Jurkat, Clone E6-1 (cell line): ENCODE results near the gene EML6.
"Not testable (repeated sequence)": the region's sequence is repeated elsewhere in the genome, so short reads cannot be mapped to it uniquely, and the experiment has no call there.

ENCODE experiments used
- DNase-seq: peaks from one replicate; pipeline ENCODE4 v3.0.0-alpha.2; 2011; ENCODE audit warnings: low read depth, low spot score
- H3K4me3 ChIP-seq: 2 replicates; pipeline ENCODE4 v1.5.1; 2011; ENCODE audit warnings: mild to moderate bottlenecking, low read length, control low read depth, moderate library complexity

EML6 gene

DNA sequence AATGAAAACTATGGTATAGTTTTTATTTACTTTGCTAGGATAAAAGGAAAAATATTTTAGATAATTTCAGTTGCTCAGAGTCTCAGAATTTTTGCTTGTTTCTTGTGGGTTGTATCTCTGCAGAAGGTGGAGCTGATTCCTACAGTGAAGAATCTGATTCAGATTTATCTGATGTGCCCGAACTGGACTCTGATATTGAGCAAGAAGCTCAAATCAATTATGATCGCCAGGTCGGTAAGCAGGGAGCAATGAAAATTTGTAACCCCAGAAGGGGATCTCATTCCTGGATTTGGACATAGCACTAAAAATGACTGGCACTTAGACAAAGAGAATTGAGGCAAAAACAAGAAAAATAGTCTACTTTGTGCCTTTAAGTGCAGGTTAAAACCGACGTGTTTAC, 140.2 kb downstream of the EML6 start:
- H3K4me3 ChIP-seq: no peak overlapping the region
- no peak for DNase-seq

DNA sequence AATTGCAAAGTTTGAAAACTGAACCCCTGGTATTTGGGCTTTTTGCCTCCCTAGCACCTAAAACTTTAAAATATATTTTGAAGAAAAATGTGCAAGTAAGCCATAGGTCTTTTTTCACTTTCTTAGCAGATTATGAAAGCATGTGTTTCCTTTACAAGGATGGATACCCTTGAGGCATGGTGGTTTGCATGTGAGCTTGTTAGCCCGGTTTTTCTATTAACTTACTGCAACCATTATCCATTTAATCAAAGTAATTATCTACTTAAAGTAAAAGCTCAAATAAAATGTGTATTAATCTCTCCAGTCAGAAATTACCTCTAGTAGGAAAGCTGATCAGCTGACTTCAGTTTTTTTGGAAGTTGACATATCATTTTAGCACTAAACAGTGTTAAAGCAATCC, 140.6 kb downstream of the EML6 start:
- H3K4me3 ChIP-seq: no peak overlapping the region
- DNase-seq: no peak

DNA sequence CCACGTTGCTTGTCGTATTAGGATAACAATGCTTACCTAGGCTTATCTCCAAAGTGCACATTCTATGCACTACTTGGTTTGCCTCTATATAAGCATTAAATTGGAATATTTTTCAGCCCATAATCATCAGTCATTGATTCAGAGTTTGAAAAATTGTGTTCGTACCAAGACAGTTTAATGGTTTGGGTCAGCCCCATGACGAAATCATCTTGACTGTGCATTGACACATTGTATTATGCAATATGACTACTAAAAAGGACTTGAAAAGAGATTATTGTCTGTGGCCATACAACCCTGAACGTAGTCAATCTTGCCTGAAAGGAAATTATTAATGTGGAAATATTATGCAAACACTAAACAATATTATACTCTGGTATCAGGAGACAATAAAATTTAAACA, 141.3 kb downstream of the EML6 start:
- DNase-seq: no peak

DNA sequence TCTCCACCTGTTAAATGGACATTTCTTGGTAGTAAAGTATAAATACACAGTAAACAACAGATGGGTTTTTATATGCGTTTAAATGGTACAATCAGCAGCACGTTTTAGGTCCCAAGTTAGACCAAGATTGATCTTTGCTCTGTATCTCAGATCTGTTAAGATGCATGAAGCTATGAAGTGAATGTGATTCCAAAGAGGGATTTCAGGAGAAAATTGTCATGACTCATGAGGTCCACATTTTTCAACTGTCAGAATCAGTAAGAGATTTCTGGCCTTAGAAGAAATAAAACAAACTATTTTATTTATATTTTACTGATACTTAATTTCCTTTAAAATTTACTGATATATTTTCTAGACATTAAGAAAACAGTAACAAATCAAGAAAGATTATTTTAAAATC, 142.7 kb downstream of the EML6 start:
- no peak for DNase-seq
- no peak overlapping the region for H3K4me3 ChIP-seq

More for the DNA sequence above, 141.3 kb downstream of the EML6 start:
- H3K4me3 ChIP-seq: no peak overlapping the region

DNA sequence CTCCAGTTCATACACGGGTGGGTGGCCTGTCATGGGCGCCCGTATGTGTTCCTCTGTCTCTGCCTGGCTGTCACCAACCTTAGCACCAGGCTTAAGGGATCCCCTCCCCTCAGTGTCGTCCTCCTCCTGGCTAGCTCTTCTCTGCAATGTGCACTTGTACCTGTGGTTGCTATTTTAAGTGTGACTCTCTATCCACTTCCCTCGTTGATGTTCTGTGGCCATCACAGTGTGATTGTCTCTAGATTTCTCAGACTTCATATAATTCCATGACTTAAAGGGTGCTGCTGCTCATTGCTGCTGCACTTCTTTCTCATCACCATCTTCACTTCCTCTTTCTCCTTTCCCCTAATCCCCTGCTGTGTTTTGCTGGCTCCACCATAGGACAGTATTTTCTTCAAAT, 143.4 kb downstream of the EML6 start:
- no peak for DNase-seq
- no peak overlapping the region for H3K4me3 ChIP-seq

DNA sequence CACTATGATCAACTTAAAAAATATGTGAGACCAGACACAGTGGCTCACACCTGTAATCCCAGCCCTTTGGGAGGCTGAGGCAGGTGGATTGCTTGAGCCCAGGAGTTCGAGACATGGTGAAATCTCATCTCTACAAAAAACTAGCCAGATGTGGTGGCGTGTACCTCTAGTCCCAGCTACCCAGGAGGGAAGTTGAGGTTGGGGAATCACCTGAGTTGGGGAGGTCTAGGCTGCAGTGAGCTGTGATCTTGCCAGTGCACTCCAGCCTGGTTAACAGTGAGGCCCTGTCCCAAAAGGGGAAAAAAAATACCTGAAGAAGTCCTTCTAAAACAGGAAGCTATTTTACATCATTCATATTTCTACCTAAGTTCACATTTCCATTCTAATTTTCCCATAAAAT, 144.0 kb downstream of the EML6 start:
- DNase-seq: no peak
- no peak overlapping the region for H3K4me3 ChIP-seq

DNA sequence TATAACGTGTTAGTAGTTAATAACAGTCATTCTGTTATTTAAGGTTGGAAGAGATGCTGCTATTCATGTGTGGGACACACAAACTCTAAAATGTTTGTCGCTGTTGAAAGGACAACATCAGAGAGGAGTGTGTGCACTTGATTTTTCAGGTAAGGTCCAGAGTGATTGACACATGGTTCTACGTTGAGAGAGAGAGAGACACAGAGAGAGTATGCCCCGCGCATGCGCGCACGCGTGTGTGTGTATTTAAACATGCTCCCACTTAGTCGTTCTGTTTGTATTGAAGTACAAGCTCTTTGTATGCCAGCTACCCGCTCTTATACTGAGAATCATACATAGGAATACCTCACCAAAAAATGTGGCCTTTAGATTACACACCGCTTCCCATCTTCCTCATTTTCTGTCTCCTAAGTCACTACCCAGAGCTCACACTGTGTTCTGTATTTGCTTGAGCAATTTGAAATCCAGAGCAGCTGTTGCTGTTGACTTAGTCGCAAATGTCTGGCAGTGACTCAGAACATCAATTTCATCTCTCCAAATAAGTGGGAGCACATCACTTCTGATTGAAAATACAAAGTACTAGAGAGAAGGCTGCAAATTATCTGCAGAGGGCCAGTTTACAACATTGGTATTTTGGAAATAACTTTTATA, 148.1 kb downstream of the EML6 start:
- H3K4me3 ChIP-seq: no peak overlapping the region
- DNase-seq: no peak

DNA sequence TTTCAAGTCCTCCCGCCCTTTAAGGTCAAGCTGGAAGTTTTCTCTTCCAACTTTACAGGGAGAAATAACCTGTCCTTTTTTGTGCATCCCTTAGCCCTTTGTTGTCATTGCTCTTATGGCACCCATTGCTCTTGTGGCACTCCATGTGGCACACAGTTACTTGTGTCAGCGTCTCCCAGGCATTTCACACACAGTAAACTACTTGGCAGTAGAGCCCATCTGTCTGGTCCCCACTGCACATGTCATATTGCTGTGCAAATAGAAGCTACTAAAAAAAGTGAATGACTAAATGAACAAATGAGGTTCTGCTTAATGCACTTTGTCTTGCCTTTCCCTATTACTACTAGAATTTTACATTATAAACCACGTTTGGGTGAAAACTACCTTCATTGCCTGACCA, 149.3 kb downstream of the EML6 start:
- DNase-seq: no peak
- H3K4me3 ChIP-seq: no peak overlapping the region

DNA sequence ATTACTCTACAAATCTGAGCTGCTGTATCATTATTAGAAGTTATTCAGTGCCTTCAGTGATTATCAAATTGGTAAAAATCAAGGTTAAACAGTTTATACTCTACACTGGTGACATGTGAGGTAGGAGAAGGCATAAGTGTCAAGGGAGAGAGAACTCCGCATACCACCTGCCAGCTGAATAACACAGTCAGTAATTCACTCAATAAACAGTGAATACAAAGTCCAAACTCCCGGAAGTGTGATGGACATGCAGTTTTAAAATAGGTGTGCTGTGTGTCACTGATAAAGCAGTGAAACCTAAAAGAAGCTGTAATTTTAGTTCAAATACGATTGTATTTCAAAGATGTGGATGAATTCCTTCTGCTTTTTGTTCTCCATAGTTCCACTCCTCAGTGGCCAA, 149.8 kb downstream of the EML6 start:
- H3K4me3 ChIP-seq, DNase-seq: not testable (repeated sequence)

DNA sequence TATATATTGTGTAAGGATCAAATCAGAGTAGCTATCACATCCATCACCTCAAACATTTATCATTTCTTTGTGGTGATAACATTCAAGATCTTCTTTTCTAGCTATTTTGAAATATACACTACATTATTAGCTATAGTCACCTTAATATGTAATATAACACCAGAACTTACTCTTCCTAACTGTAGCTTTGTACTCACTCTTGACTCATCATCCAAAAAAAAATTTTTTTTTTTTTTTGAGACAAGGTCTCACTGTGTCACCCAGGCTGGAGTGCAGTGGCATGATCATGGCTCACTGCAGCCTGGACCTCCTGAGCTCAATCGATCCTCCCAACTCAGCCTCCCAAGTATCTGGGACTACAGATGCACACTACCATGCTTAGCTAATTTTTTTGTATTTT, 153.3 kb downstream of the EML6 start:
- H3K4me3 ChIP-seq: no peak overlapping the region
- no peak for DNase-seq

DNA sequence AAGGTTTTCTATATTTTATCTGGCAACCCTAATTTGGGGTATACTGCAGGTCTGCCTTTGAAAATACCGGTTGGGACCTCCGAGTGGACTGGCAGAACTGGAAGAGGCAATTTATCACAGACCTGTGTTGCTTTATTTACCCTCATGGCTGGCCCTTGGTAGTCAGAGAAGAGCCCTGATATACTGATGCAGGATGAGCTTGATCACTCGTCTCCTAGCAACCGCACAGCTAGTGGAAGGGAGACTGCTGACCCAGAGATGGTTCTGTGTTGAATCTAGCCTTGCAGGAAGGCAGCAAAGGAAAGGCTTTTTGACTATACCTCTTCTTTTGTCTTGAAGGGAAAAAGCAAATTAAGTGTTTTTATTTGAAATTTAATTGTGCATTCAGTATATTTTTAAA, 154.7 kb downstream of the EML6 start:
- no peak overlapping the region for H3K4me3 ChIP-seq
- no peak for DNase-seq

DNA sequence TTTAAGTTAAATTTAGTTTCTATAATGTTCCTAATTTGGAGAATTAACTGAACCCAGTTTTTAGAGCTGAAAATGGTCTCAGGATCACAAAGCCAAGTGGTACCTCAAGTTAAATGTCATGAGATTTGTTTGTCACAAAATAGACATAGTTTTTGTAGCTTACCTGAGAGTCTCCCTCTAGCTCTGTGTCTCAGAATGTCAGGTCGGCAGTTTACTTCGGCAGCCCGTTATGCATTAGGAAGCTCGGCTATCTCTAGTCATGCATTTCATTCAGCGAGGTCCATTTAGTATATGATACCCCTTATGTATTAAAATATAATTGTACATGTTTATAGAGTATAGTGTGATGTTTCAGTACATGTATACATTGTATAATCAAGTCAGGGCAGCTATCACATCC, 155.6 kb downstream of the EML6 start:
- H3K4me3 ChIP-seq: no peak overlapping the region
- no peak for DNase-seq

DNA sequence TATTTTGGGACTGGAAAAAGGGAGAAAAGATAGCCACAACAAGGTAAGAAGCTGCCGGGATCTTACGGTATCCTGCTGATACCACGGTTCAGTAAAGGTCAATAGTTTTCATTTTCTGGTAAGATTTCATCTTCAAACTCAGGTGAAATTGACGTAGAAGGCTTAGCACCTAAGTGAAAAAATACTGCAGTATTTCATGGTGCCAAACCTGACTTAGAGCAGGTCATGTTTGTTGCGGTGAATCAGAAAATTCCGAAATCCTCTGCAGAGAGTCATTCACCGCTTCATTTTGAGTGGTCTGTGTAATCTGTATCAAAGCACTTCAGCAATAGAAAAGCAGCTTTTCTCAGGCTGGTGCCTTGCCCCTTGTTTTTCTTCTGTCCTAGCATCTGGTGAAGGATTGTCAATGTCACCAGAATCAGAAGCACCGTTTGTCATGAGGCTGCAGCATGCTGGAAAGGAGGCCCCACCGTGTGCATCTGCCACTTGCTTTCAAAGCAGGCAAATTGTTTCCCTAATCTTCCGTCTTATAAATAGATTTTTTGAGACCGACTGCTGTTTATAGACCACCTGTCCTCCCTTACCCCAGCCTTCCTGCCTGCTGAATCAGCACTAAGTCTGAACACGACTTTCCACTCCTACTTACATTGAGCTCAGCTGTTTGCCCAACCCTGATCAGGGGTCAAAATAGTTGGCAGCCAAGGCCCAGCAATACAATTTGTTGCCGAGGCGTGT, 156.3 kb downstream of the EML6 start:
- H3K4me3 ChIP-seq: no peak overlapping the region
- no peak for DNase-seq

DNA sequence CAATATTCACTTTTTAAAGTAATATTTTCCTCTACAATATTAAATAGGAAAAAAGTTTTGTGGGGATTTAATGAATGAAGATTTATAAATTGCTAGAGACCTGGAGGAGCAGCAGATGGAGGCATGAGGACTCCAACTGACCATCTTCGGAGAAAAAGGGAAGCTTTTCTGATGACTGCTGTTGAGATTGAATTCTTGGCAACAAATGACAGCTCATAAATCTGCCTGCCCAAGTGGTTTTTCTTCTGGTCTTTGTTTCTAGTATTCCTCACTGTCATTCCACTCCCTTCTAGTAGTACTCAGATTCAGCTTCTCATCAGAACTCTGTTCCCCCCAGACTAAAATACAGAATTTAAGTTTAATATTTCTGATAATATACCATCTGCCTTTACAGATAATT, 157.0 kb downstream of the EML6 start:
- DNase-seq: no peak
- no peak overlapping the region for H3K4me3 ChIP-seq

DNA sequence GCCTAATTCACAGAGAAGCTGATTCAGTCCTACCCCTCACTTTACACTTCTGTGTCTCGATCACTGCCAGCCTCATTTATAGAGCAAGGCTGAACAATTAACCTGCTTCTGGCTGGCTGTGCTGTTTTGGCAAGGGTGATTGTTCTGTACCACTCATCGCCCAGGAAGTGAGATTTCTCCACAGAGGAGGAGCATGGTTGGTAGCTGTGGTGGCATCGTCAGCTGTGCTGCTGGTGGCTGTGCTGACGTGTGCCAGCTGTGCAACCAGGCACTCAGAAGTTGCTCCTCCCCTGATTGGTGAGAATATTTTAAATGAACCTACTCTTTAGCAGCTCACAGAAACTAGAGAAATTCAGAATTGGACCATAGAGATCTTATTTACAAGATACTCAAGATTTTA, 158.3 kb downstream of the EML6 start:
- H3K4me3 ChIP-seq: no peak overlapping the region
- peak; percentile 39 for DNase-seq

DNA sequence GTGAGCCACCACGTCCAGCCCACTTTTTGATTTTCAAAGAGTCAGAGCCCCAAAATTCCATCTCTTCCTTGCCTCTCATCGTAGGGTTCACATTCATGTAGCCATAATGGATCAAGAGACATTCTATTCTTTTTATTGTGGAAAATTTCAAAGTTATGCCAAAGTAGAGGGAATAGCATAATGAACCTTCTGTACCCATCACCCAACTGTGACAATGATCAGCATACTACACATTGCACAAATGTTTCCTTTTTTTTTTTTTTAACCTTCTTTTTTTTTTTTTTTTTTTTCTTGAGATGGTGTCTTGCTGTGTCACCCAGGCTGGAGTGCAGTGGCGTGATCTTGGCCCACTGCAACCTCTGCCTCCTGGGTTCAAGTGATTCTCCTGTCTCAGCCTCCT, 162.4 kb downstream of the EML6 start:
- no peak overlapping the region for H3K4me3 ChIP-seq
- DNase-seq: no peak

DNA sequence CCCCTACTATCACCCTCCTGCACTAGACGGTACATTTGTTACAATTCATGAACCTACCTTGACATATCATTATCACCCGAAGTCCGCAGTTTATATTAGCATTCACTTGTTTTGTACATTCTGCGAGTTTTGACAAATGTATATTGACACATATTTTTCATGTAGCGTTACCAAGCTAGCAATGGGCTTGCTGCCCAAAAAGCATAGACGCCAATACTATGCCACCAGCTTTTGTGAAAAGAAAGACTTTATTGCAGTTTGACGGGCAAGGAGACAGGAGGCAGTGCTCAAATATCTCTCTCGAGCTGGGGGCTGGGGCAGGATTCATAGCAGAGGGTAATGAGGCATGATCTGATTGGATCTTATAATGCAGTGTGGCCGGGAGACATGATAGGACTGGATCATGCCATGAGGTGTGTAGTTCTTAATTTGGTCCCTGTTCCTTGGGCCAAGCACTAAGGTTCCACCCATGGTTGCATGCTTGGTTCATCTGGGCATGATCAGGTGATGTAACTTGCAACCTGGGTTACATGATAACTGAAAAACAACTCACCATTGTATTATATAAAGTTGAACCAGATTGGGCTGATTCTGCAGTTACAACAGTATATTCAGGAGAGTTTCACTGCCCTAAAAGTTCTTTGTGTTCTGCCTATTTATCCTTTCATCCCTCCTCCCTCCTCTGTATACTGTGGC, 164.5 kb downstream of the EML6 start:
- H3K4me3 ChIP-seq: no peak overlapping the region

DNA sequence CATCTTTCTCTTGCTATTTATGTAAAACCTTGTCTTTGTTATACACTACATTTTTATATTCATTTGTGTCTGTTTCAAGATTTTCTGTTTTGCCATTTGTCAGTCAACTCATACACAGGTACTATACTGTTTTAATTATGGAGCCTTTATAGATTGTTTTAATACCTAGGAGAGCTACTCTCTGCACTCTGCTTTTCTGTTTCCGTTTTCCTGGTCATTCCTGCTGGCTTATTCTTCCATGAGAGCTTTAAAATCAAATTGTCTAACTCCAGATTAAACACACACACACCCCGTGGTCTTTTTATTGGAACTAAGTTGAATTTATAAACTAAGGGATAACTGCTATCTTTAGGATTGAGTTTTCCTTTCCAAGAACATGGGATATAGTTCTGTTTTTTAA, 165.6 kb downstream of the EML6 start:
- DNase-seq: no peak
- H3K4me3 ChIP-seq: no peak overlapping the region

More for the DNA sequence above, 164.5 kb downstream of the EML6 start:
- DNase-seq: no peak

DNA sequence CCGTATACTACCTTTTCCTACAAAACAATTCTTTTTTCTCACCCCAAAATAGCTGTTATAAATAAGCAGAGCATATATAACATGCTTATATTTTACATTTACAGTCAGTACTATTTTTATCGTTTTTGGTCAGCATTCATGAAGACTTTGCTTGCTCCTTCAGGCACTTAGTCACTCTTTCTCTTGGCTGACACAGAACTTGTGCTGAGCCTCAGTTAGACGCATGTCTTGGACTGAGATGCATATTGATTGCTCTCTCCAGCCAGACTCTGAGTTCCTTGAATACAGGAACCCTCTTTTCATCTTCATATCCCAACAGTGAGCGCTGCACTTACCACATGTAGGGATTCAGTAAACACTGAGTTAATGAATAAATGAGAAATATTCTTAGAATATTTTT, 168.4 kb downstream of the EML6 start:
- DNase-seq: no peak
- no peak overlapping the region for H3K4me3 ChIP-seq

DNA sequence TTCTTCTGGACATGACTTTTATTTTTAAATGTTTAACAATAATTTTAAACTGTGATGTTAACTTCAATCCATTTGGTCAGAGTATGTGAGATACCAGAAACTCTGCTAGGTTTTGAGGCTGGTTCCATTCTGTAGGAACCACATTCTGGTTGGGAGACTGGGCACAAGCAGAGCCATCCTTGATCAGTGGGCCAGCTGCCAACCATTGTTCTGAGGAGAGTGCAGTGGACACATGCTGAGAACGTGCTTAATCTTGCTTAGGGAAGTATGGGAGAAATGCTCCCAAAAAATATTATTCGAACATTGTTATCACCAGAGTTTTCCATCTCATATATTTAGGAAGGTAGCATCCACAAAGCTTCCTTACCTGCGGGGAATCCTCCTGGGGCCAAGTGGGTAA, 171.0 kb downstream of the EML6 start:
- DNase-seq: no peak
- no peak overlapping the region for H3K4me3 ChIP-seq

DNA sequence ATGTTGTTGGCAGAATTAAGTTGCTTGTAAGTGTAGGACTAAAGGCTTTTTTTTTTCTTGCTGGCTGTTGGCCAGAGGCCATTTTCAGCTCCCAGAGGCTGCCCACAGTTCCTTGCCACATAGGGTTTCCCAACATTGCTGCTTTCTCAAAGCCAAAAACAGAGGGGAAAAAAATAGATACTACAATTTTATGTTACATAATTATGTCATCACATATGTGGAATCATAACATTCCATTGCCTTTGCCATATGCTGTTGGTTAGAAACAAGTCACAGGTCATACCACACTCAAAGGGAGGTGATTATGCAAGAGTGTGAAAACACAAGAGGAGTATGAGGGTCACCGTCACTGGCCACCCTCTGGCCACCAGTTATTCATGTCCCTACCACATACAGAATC, 172.3 kb downstream of the EML6 start:
- no peak for DNase-seq

More for the DNA sequence above, 172.3 kb downstream of the EML6 start:
- no peak overlapping the region for H3K4me3 ChIP-seq
